ENCODE data around the gene FAM24B. TPM values are rescaled to one million over a fixed set of nuclear protein-coding genes. Genes with fewer than 3 reads are reported as not detected.
"Not testable (repeated sequence)": the region's sequence is repeated elsewhere in the genome, so short reads cannot be mapped to it uniquely, and the experiment has no call there.

FAM24B gene
- total RNA-seq, 6 donors from 2014 or later = 1.5 to 10.5 (median 3.4) TPM

DNA sequence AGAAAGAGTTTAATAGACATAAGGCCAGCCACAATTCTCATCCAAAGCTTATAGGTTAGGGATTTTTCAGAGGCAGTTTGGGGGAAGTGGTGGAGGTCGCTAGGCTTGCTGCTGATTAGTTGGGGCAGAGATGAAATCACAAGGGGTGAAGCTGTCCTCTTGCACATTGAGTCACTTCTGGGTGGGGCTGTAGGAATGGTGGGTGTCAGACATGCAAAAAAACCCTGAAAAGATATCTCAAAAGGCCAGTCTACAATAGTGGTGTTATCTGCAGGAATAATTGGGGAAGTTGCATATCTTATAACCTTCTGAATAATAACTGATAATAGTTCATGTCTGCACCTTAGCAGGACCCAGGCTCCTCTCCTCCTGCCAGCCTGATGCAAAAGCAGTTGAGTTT is 2.1 kb downstream of the FAM24B start:
- Histone ChIP-seq H3K36me3 (no peaks in the 10 kb centered on the region), H3K27ac (no peak overlapping the region), H3K4me3 (no peak overlapping the region), H3K9me3 (no peaks in the 10 kb centered on the region), H3K27me3 (no peaks in the 10 kb centered on the region), H3K4me1 (peaks cover 7 to 21% (median 14%) of the 10 kb centered on the region in 4 donors)
- 85 to 96% methylated on average over 1 of the region's 1 CpG for WGBS, 2 donors
- ATAC-seq (ENCODE audit: low FRiP score in 2 of 2) = no peak
- TF ChIP-seq, protein P1, sequence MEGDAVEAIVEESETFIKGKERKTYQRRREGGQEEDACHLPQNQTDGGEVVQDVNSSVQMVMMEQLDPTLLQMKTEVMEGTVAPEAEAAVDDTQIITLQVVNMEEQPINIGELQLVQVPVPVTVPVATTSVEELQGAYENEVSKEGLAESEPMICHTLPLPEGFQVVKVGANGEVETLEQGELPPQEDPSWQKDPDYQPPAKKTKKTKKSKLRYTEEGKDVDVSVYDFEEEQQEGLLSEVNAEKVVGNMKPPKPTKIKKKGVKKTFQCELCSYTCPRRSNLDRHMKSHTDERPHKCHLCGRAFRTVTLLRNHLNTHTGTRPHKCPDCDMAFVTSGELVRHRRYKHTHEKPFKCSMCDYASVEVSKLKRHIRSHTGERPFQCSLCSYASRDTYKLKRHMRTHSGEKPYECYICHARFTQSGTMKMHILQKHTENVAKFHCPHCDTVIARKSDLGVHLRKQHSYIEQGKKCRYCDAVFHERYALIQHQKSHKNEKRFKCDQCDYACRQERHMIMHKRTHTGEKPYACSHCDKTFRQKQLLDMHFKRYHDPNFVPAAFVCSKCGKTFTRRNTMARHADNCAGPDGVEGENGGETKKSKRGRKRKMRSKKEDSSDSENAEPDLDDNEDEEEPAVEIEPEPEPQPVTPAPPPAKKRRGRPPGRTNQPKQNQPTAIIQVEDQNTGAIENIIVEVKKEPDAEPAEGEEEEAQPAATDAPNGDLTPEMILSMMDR (IDR thresholded peaks at IDR 0.05) = no peak
- TF ChIP-seq EP300 (IDR thresholded peaks at IDR 0.05) (no peak), POLR2AphosphoS5 (IDR thresholded peaks at IDR 0.05) (no peak), POLR2A (IDR thresholded peaks at IDR 0.05) (no peak)
- no peak for DNase-seq

DNA sequence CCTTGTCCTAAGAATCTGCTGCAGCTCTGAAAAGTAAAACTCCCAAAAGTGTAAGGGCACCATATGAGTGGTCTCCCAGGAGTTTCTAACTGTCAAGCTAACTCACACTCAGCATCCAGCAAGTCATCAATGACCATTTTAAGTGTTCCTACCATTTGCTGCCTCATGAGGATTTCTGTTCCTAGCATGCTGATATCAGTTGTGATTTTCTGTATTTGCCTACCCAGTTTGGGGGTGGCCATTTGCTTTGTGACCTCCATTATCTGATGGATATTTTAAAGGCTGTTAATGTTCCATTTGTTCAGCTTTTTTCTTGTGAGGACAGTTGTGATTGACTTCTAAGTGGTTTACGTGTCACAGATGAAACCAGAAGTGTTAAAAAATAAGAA is 2.9 kb downstream of the FAM24B start:
- 95% methylated on average over 1 of the region's 1 CpG for WGBS, 2 donors
- TF ChIP-seq POLR2AphosphoS5 (IDR thresholded peaks at IDR 0.05) (no peak), EP300 (IDR thresholded peaks at IDR 0.05) (no peak), POLR2A (IDR thresholded peaks at IDR 0.05) (no peak)
- TF ChIP-seq, protein P1 (IDR thresholded peaks at IDR 0.05) = no peak
- ATAC-seq (ENCODE audit: low FRiP score in 2 of 2) = no peak

GRCh38 chr10:122875843-122876466 is 3.4 kb downstream of the FAM24B start:
- no peaks in the 10 kb centered on the region for H3K36me3 ChIP-seq
- no peak overlapping the region for H3K4me3 ChIP-seq
- no peaks in the 10 kb centered on the region for H3K9me3 ChIP-seq
- ATAC-seq (ENCODE audit: low FRiP score in 2 of 2) = no peak
- peaks cover 7 to 21% (median 14%) of the 10 kb centered on the region in 4 donors for H3K4me1 ChIP-seq
- 53 to 66% methylated on average over 6 of the region's 6 CpGs for WGBS, 2 donors
- DNase-seq = no peak
- TF ChIP-seq POLR2A (IDR thresholded peaks at IDR 0.05) = no peak
- TF ChIP-seq, protein P1 (IDR thresholded peaks at IDR 0.05) = no peak
- no peak for TF ChIP-seq EP300 (IDR thresholded peaks at IDR 0.05)
- no peak for TF ChIP-seq POLR2AphosphoS5 (IDR thresholded peaks at IDR 0.05)
- H3K27me3 ChIP-seq = no peaks in the 10 kb centered on the region
- no peak overlapping the region for H3K27ac ChIP-seq

More for the DNA sequence above, 2.9 kb downstream of the FAM24B start:
- Histone ChIP-seq H3K4me3 (no peak overlapping the region), H3K27ac (no peak overlapping the region), H3K27me3 (no peaks in the 10 kb centered on the region), H3K9me3 (no peaks in the 10 kb centered on the region), H3K36me3 (no peaks in the 10 kb centered on the region), H3K4me1 (peaks cover 7 to 21% (median 14%) of the 10 kb centered on the region in 4 donors)
- DNase-seq = no peak

DNA sequence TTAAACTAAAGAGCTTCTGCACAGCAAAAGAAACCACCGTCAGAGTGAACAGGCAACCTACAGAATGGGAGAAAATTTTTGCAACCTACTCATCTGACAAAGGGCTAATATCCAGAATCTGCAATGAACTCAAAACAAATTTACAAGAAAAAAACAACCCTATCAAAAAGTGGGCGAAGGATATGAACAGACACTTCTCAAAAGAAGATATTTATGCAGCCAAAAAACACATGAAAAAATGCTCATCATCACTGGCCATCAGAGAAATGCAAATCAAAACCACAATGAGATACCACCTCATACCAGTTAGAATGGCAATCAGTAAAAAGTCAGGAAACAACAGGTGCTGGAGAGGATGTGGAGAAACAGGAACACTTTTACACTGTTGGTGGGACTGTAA is 7.4 kb downstream of the FAM24B start:
- H3K9me3 ChIP-seq; H3K27ac ChIP-seq; H3K36me3 ChIP-seq; H3K27me3 ChIP-seq; DNase-seq; H3K4me1 ChIP-seq; H3K4me3 ChIP-seq; ATAC-seq (ENCODE audit: low FRiP score in 2 of 2): not testable (repeated sequence)
- WGBS, 2 donors = 100% methylated on average over 2 of the region's 2 CpGs

GRCh38 chr10:122868768-122869167 is 10.6 kb downstream of the FAM24B start:
- H3K4me3 ChIP-seq; H3K27me3 ChIP-seq; ATAC-seq (ENCODE audit: low FRiP score in 2 of 2); H3K36me3 ChIP-seq; H3K9me3 ChIP-seq; DNase-seq; H3K4me1 ChIP-seq; H3K27ac ChIP-seq: not testable (repeated sequence)
- WGBS, 2 donors = 84 to 98% methylated on average over 2 of the region's 2 CpGs

GRCh38 chr10:122866757-122867482 is 12.5 kb downstream of the FAM24B start:
- not testable (repeated sequence) for H3K27ac ChIP-seq; H3K36me3 ChIP-seq; H3K4me1 ChIP-seq; ATAC-seq (ENCODE audit: low FRiP score in 2 of 2); H3K4me3 ChIP-seq; H3K27me3 ChIP-seq; H3K9me3 ChIP-seq; DNase-seq
- WGBS, 2 donors = 55 to 68% methylated on average over 3 of the region's 3 CpGs

Measured in upper lobe of left lung (tissue), 6 donors.